Stimulated activated CD4-positive, alpha-beta T cell treated with anti-CD3 and anti-CD28 coated beads, Interleukin-4, amount 100 ng/mL, for 48 hours (primary cell): Measurements from ENCODE around the gene CIZ1.
"Not testable (repeated sequence)": the region's sequence is repeated elsewhere in the genome, so short reads cannot be mapped to it uniquely, and the experiment has no call there.

ENCODE experiments used
- DNase-seq, 2 donors: peaks; one replicate each; pipeline ENCODE4 v3.0.0-alpha.2; 2020; ENCODE audit warnings: low read depth in 2 of 2

Gene CIZ1

GRCh38 chr9:128145536-128145935, 45.8 kb downstream of the CIZ1 start:
- DNase-seq = no peak

GRCh38 chr9:128144239-128145181, 46.9 kb downstream of the CIZ1 start:
- no peak for DNase-seq

GRCh38 chr9:128143525-128144238, 47.7 kb downstream of the CIZ1 start:
- DNase-seq = no peak

- no peak for DNase-seq
Observed at GRCh38 chr9:128142596-128142995, 48.8 kb downstream of the CIZ1 start.

DNA sequence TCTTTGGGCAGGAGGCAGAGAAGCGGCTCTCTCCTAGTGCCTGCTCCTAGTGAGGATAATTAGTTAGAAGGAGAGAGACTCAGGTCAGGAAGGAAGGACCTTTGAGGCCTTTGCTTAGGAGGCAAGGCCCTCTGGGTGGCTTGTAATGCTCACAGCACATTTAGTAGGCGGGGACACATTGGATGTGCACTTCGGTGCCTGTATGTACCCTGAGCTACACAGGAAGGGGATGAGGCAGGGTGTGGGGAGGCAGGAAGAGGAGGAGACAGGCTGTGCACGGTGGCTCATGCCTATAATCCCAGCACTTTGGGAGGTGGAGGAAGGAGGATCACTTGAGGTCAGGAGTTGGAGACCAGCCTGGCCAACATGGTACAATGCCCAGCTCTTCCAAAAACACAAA, 49.3 kb downstream of the CIZ1 start:
- DNase-seq = no peak

DNA sequence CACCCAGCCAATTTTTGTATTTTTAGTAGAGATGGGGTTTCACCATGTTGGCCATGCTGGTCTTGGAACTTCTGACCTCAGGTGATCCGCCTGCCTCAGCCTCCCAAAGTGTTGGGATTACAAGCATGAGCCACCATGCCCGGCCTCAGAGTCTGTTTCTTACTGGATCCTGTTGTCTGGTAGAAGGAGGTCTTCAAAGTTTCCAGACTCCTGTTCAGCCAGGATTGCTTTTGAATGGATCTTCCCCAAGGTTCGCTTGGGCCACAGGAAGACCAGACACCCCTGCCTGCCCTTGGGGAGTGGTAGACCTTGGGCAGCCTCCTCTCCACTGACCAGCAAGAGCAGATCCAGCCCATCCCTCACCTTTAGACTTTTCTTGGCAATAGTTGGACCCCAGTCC, 49.8 kb downstream of the CIZ1 start:
- DNase-seq = no peak

DNA sequence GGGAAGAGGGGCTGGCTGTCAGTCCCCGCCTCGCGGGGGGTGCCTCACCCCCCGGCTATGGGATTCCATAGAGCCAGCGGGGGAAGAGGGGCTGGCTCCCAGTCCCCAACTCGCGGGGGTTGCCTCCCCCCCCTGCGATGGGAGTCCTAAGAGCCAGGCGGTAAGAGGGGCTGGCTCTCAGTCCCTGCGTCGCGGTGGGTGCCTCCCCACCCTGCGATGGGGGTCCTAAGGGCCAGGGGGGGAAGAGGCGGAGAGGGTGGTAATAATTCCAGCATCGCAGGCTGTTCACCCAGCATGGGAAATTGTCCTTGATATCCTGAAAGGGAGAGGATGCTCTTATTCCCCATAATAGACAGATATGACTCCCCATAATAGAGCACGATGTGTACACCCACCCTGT, 51.8 kb downstream of the CIZ1 start:
- no peak for DNase-seq

DNA sequence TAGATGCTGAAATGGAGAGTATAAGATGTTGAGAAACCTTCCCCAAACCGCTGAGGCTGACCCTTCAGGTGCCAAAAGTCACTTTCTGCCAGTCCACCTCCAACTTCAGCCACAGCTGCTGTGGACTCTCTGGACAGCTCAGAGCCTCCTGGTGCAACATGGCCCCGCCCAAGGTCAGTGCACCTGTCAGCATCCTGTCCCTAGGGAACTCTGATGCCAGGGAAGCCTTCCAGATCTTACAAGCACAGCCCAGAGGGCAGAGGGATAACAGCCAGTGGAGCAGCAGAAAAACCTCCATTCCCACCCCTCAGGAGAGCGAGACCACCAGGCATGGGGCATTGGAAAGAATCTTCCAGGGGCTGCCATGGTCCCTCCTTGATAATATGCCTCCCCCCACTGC, 53.4 kb downstream of the CIZ1 start:
- DNase-seq = no peak

DNA sequence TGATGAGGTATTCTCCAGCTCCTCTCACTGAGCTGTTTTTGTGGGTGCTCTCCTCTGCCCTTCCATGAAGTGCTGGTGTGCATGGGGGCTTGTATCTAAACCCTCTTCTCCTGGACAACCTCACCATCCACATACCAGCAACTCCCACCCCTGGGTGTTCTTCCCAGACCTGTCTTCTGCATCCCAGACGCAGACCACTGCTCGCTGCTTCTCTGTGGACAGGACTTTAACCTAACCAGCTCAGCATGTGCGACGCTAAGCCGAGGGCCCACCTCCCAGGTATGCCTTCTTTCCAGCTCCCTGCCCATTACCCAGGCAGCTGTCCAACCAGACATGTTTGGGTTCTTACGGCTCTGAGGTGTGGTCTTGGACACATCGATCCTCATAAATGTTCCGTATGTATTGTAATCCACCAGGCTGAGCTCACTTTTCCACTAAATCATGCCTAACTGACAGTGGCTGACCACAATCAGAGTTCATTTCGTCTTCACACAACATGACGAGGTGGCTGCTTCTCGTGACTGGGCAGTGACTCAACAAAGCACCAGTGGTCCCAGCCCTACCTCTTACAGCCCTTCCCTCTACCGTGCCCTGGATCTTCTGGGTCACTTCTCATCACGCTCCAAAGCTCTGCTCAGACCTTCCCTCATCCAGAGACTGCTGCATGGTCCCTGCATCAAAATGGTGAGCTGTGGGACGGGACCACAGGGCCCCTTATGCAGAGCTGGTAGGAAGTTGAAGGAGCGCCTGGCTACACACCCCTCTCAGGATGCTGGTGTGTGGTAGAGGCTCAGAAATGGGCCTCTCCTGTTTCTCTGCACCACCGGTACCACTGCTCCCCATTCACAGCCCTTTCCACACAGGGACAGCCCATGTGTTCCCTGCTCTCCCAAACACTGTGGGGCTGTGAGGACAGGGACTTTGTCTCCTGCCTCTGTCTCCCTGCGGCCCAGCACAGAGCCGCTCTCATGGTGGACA, 54.3 kb downstream of the CIZ1 start:
- DNase-seq = no peak

- DNase-seq = not testable (repeated sequence)
Observed at GRCh38 chr9:128135561-128135960, 55.8 kb downstream of the CIZ1 start.

DNA sequence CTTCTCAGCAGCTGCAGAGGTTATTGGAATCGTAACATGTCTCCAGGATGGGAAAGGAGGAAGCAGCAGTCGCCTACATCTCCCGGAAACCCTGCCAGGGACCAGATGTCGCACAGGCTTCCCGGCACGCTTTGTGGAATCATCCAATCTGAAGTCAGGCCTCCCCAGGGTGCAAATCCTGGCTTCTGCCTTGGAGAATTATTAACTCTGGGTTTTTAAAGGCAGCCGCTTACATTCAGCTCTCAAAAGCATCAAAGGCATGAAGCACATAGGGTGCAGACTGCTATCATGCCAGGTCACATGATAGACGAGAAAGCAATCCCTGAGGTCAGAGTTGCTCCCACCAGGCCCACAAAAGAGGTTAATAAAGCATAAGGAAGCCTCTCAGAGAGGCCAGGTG, 59.2 kb downstream of the CIZ1 start:
- DNase-seq = not testable (repeated sequence)

DNA sequence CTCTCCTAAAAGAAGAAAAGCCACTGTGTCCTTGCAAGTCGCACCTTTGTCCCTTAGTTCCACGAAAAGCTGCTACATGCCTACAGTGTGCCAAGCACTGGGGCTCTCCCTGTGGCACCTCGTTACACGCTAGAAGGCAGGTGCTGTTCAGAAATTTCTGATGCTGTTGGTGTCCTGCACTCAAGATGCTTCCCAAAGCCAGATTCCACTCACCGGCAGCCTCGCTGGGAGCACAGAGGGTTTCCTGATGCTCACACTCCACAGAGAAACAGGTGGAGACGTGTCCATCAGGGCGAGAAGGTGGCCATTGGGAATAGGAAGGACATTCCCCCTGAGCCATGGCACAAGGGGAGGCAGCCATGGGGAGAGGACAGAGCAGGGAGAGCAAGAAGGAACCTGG, 60.0 kb downstream of the CIZ1 start:
- not testable (repeated sequence) for DNase-seq

GRCh38 chr9:128130651-128131050, 60.7 kb downstream of the CIZ1 start:
- not testable (repeated sequence) for DNase-seq

DNA sequence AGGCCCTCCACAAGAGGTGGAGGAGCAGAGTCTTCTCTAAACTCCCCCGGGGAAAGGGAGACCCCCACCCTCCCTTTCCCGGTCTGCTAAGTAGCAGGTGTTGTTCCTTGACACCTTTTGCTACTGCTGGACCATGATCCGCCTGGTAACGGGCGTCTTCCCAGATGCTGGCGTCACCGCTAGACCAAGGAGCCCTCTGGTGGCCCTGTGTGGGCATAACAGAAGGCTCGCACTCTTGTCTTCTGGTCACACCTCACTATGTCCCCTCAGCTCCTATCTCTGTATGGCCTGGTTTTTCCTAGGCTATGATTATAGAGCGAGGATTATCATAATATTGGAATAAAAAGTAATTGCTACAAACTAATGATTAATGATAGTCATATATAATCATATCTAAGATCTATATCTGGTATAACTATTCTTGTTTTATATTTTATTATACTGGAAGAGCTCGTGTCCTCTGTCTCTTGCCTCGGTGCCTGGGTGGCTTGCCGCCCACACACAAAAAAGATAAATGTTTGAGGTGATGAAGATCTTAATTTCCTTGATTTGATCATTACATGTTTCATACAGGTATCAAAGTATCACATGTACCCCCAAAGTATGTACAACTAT, 61.3 kb downstream of the CIZ1 start:
- peak; percentile 45 to 52 for DNase-seq

- no peak for DNase-seq
Observed at GRCh38 chr9:128128836-128129590, 62.4 kb downstream of the CIZ1 start.

DNA sequence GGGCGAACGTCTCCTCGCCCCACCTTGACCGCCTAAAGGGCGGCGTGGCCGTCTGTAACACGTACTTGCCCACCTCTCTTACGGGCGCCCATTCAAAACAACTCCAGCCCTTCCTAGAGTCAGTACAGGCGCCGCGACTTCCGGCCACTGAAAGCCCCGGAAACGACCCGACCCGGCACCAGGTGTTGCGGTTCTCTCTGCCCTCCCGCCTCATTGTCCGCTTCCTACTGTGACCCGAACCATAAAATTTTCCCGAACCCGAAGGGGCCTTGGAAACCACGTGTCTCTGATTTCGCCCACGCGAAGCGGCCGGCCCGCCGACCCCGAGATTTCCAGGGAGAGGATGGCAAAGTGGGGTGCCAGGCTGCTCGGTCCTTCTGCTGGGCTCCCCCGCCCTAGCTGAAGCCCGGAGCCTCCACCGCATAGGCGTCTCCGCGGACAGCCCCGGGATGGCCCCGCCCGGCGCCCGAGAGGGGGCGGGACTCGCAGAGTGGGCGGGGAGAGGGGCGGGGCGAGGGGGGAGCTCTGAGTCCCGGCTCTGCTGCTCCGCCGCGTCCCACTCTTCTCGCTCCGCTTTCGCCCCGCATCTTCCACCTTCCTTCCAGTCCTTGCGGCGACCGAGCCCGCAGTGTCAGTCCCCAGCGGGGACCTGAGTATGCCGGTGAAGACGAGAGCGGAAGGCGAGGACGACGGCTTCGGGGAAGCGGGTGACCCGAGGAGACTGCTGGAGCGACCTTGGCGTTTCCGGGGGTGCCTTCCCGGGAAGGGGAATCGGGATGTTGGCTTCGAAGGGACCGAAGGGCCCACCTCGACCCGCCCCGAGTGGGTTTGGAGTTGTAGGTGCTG, 63.2 kb downstream of the CIZ1 start:
- DNase-seq = peak; percentile 78 to 79

- DNase-seq = peak; percentile 71 to 75
Observed at GRCh38 chr9:128127568-128127989, 63.8 kb downstream of the CIZ1 start, which contains the start of gene PTGES2. Gene PTGES2 (minus strand): TSS chr9:128127729. CDS start chr9:128127717, 12 bp downstream.

DNA sequence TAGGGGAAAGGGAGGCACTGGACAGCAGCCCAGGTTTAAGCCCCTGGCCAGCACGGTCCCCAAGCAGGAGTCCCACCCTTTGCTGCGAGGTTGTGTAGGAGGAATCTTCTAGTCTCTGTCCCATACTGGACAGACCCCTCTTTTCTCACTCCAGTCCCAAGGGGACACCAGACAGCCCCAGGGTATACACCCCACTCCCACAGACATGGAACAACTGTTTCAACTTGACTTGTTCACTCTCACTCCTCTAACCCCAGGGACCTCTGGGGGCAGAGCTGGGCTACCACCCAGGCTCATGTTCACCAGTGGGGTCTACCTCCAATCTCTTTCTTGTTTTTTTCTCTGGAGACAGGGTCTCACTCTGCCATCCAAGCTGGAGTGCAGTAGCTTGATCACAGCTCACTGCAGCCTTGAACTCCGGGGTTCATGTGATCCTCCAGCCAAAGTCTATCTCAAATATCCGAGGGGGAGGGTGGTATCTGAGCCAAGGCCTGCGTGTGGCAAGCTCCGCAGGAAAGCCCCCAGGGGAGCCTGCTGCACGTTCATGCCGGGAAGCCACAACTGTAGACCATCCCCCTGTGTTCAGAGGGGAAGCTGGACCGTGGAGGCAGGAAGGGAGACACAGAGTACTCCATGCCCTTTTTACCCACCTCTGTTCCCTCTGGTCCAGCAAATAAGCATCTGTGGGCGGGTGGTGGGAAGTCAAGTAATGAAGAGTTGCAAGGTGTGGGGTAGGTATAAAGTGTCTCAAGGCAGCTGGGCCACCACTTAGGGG, 65.6 kb downstream of the CIZ1 start:
- no peak for DNase-seq
